NCI-H82 treated with DMSO at 0.1 percent for 48 hours (cell line): ENCODE results near the gene MYCBP.

Source experiments
- DNase-seq: peaks from one replicate; lab custom pipeline; 2025; ENCODE audit not compliant: unreplicated experiment; lab: John Stamatoyannopoulos, UW

The MYCBP gene

GRCh38 chr1:38826886-38827285 lies 46.3 kb downstream of the MYCBP start:
- DNase-seq, result no peak

GRCh38 chr1:38826262-38826661 lies 46.9 kb downstream of the MYCBP start:
- DNase-seq, result no peak

GRCh38 chr1:38820860-38821259 lies 52.3 kb downstream of the MYCBP start:
- DNase-seq, result no peak

GRCh38 chr1:38819516-38819915 lies 53.6 kb downstream of the MYCBP start:
- no peak for DNase-seq

GRCh38 chr1:38819040-38819439 lies 54.1 kb downstream of the MYCBP start:
- no peak for DNase-seq

GRCh38 chr1:38818175-38818976 lies 54.8 kb downstream of the MYCBP start:
- no peak for DNase-seq

GRCh38 chr1:38817267-38818174 lies 55.6 kb downstream of the MYCBP start:
- DNase-seq, result no peak

GRCh38 chr1:38815903-38816627 lies 57.1 kb downstream of the MYCBP start:
- DNase-seq, result peak; percentile 48

GRCh38 chr1:38814984-38815464 lies 58.1 kb downstream of the MYCBP start:
- no peak for DNase-seq

GRCh38 chr1:38814444-38814983 lies 58.6 kb downstream of the MYCBP start:
- DNase-seq, result no peak

- DNase-seq, result no peak
Observed at GRCh38 chr1:38812981-38813380, 60.2 kb downstream of the MYCBP start.
